GM12873 (cell line): ENCODE measurements around the gene PON1.

Experiments used
- TF ChIP-seq, protein P1 (sequence below): IDR thresholded peaks from 2 replicates; pipeline ENCODE4 v1.5.1; 2012; ENCODE audit warnings: low read depth, mild to moderate bottlenecking, moderate library complexity, low read length, control low read depth; ENCODE audit not compliant: insufficient read depth; ENCODE audit errors: missing control alignments

The PON1 gene

GRCh38 chr7:95262875-95263274 lies 61.5 kb downstream of the PON1 start:
- TF ChIP-seq, protein P1, sequence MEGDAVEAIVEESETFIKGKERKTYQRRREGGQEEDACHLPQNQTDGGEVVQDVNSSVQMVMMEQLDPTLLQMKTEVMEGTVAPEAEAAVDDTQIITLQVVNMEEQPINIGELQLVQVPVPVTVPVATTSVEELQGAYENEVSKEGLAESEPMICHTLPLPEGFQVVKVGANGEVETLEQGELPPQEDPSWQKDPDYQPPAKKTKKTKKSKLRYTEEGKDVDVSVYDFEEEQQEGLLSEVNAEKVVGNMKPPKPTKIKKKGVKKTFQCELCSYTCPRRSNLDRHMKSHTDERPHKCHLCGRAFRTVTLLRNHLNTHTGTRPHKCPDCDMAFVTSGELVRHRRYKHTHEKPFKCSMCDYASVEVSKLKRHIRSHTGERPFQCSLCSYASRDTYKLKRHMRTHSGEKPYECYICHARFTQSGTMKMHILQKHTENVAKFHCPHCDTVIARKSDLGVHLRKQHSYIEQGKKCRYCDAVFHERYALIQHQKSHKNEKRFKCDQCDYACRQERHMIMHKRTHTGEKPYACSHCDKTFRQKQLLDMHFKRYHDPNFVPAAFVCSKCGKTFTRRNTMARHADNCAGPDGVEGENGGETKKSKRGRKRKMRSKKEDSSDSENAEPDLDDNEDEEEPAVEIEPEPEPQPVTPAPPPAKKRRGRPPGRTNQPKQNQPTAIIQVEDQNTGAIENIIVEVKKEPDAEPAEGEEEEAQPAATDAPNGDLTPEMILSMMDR, result no peak

GRCh38 chr7:95261895-95262415 lies 62.4 kb downstream of the PON1 start:
- TF ChIP-seq, protein P1, result no peak

DNA sequence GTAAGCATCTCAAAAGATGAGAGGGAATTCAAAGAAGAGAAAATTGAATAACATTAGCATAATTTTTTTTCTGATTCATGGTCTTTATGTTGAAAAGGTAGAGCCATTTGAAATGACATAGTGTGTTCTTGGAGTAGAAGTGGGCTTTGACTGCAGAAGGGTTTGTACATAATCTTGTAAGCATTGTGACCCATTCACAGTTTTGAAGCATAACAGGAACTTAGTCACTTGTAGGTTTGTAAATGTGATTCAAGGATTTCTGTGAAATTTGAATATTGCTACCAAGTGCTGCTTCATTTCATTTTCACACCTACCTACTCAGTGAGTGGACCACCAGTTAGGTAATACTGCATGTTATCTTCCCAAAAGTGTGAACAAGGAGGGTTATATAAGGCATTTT lies 68.6 kb downstream of the PON1 start:
- TF ChIP-seq, protein P1, result no peak

DNA sequence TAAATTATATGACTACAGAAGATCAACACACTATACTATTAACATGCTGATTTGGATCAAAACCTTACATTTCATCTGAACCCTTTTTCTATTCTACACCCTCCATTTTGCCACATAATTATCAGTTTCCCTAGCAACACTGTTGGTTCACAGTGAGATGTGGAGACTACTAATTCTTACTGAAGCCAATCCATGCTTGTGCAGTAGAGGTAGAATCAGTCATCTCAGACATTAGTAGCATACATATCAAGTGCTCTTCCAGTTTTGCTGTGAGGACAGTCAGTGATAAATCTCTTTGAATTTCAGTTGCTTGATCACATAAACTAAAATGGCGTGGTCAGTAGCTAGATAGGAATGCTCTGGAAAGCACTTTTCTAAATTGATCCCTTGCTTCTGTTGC lies 70.3 kb downstream of the PON1 start:
- TF ChIP-seq, protein P1, result no peak

DNA sequence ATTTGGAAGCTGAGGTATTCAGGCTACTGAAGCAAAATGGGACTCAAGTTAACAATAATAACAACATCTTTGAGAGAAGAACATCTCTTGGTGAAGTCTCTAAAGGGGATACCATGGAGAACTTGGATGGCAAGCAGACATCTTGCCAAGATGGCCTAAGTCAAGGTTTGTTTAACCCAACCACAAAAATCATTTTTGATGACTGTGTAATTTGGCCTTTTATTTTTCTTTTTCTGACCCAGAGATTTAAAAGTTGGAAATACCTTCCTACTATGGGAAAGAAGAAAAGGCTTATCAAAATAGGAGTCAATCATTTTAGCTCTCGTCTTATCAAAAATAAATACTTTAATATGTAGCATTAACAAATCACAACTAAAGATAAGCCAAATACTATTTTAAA lies 72.4 kb downstream of the PON1 start:
- TF ChIP-seq, protein P1, result no peak

DNA sequence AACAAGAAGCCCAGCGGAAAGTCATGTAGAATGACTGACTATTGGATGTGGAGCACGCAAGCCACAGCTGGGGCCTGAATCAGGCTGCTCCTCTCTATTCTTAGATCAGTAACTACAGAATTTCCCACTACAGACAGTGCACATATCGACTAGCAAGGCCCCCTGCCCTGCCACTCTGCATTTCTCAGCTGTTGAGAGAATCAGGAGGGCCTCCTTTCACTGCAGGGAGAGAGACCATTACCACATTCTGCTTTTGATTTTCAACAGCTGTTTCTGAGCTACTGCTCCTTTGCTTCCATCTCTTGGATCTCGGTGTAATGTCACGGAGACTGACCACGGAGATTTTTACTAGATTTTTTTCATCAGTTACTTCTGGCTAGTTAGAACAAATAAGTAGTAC lies 73.8 kb downstream of the PON1 start:
- TF ChIP-seq, protein P1, result no peak
